Thyroid gland (tissue), 4 donors: ENCODE measurements around the gene VAPA. TPM values are rescaled to one million over a fixed set of nuclear protein-coding genes. Genes with fewer than 3 reads are reported as not detected.

Experiments used
- DNase-seq, 2 donors: peaks; one replicate each; pipeline ENCODE4 v3.0.0-alpha.2; 2019
- H3K27ac ChIP-seq, 3 donors: fragments of 200-600 bp; sonication (generic); 1 replicate in 2 of 3; 2 replicates in 1 of 3; pipeline ENCODE4 v1.5.1; 2016 to 2019; ENCODE audit warnings: mild to moderate bottlenecking in 1 of 3, moderate library complexity in 1 of 3
- H3K27me3 ChIP-seq: fragments of 200-600 bp; sonication (generic); one replicate; pipeline ENCODE4 v1.5.1; 2019
- H3K36me3 ChIP-seq, 2 donors: fragments of 200-600 bp; sonication (generic); one replicate each; pipeline ENCODE4 v1.5.1; 2016 to 2019
- H3K4me1 ChIP-seq, 2 donors: fragments of 200-600 bp; sonication (generic); one replicate each; pipeline ENCODE4 v1.5.1; 2017 to 2019
- H3K4me3 ChIP-seq, 3 donors: fragments of 200-600 bp; sonication (generic); replicated peaks in 1 of 3; 1 replicate in 2 of 3; 2 replicates in 1 of 3; pipeline ENCODE4 v1.5.1; 2016; ENCODE audit warnings: mild to moderate bottlenecking in 1 of 3
- H3K9me3 ChIP-seq: fragments of 200-600 bp; sonication (generic); one replicate; pipeline ENCODE4 v1.5.1; 2017
- POLR2A ChIP-seq, 2 donors: fragments of 450-650 bp; IDR thresholded peaks; one replicate each; pipeline ENCODE4 v1.6.1; 2017; ENCODE audit warnings: antibody characterized with exemption in 2 of 2, mild to moderate bottlenecking in 2 of 2, moderate library complexity in 1 of 2
- WGBS, 2 donors: methylation state at CpG; one replicate each; pipeline ENCODE4 v1.1.5; 2017; 5-methylcytosine and 5-hydroxymethylcytosine counted together
- intact Hi-C: fragments of 100-400 bp; cut with DNase I; formaldehyde crosslinking; loops from one replicate; pipeline ENCODE4 v1.15.1; 2023
- total RNA-seq, 4 donors: library from RNA; depleted of rRNA; stranded (reverse); fragments of >200 nt; gene quantifications; one replicate each; pipeline ENCODE4 v1.2.3, GENCODE V29; 2016
- TF ChIP-seq, protein P1 (sequence below), 6 experiments: fragments of 200-600 bp in 3 of 6; fragments of 450-650 bp in 3 of 6; sonication (generic) in 3 of 6; IDR thresholded peaks; one replicate each; pipeline ENCODE4 v1.5.1; 2016 to 2019; ENCODE audit warnings: antibody characterized with exemption in 6 of 6, mild to moderate bottlenecking in 2 of 6, inconsistent platforms in 1 of 6, moderate library complexity in 1 of 6

VAPA gene
- total RNA-seq, 4 donors from 2014 or later, result 232 to 261 (median 244) TPM

DNA sequence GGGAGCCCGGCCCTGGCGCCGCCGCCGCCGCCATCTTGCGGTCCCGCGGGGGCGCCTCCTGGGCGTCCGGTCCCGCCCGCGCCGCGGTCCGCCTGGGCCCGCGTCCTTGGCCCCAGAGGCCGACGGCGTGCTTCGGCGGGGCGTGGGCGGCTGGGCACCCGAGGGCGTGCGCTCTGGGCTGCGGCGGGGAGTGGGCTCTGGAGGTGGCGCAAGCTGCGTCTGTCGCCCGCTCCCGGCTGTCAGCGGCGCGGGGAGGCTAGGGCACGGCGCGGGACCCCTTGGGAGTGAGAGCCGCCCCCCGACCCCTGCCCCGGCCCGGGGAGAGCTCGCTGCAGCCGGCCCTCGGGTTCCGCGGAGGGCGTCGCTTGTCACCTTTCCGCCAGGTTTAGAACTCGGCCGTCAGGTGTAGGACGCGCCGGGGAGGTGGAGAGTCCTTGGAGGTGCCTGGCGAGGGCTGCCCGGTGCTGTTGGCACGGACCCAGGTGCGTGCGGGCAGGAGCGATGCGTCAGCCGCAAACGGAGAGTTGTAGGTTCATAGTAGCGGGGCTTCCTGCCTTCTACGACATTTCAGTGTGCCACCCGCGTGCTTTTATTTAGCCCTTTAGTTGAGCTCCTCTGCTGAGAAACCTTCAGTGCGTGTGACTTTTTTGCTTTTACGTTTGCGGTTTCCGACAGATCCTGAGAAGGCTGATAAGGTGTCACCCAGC, 921 bp downstream of the VAPA start:
- TF ChIP-seq, protein P1, sequence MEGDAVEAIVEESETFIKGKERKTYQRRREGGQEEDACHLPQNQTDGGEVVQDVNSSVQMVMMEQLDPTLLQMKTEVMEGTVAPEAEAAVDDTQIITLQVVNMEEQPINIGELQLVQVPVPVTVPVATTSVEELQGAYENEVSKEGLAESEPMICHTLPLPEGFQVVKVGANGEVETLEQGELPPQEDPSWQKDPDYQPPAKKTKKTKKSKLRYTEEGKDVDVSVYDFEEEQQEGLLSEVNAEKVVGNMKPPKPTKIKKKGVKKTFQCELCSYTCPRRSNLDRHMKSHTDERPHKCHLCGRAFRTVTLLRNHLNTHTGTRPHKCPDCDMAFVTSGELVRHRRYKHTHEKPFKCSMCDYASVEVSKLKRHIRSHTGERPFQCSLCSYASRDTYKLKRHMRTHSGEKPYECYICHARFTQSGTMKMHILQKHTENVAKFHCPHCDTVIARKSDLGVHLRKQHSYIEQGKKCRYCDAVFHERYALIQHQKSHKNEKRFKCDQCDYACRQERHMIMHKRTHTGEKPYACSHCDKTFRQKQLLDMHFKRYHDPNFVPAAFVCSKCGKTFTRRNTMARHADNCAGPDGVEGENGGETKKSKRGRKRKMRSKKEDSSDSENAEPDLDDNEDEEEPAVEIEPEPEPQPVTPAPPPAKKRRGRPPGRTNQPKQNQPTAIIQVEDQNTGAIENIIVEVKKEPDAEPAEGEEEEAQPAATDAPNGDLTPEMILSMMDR (IDR thresholded peaks at IDR 0.05), result no peak
- peak in 1 of 2 donors; percentile 65 for TF ChIP-seq POLR2A (IDR thresholded peaks at IDR 0.05)
- Histone ChIP-seq H3K27ac (peak overlapping the region; percentile 99 to 100 (median 99)), H3K4me1 (peaks cover 35 to 40% of the 10 kb centered on the region in 2 donors), H3K4me3 (peak overlapping the region; percentile 59 to 86 (median 63)), H3K36me3 (no peaks in the 10 kb centered on the region), H3K9me3 (no peaks in the 10 kb centered on the region), H3K27me3 (no peaks in the 10 kb centered on the region)
- peak; percentile 81 to 83 for DNase-seq
- whole genome bisulfite sequencing, 2 donors, result 0 to 1% methylated on average over 8 to 19 of the region's 77 CpGs
- intact Hi-C loops, result no loop called here

DNA sequence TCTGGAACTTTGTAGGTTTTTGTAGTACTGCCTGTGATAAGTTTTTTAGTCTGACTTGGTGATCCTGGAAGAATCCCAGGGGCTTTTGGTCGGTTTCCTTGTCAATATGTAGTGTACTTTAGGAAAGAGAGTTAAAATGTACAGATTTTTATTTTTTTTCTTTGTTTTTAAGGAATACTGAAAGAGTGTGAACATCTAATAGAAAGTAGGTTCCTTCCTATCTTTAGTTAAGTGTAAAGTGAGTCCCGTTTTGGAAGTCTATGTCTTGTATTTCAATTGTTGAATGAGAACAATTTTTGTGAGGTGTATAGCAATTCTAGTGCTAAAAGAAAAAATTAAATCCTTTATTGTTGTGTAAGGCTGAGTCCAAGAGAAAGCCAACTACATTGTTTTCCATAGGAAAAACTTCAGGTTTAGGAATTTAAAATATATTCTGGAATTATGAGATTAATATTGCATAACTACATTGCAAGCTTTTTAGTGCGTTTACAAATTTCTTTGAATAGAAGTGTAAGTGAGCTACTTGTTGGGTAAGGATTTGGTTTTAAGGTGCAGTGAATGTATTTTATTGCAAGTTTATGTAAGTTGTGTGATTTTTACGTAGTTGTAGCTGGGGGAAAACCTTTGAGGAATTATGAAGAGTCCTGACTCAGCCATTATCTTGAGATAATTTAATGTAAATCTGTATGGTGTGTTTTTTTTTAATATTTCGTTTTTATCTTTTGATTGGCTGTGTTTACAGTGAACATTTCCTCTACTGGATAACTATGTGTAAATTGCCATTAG, 1.7 kb downstream of the VAPA start:
- peak overlapping the region; percentile 59 to 86 (median 63) for H3K4me3 ChIP-seq
- no peak for TF ChIP-seq POLR2A (IDR thresholded peaks at IDR 0.05)
- TF ChIP-seq, protein P1 (IDR thresholded peaks at IDR 0.05), result no peak
- no peaks in the 10 kb centered on the region for H3K36me3 ChIP-seq
- no peaks in the 10 kb centered on the region for H3K27me3 ChIP-seq
- peak overlapping the region; percentile 99 to 100 (median 99) for H3K27ac ChIP-seq
- H3K4me1 ChIP-seq, result peaks cover 40 to 48% of the 10 kb centered on the region in 2 donors
- no peak for DNase-seq
- intact Hi-C loops, result no loop called here
- no peaks in the 10 kb centered on the region for H3K9me3 ChIP-seq
- WGBS, 2 donors, result 15 to 21% methylated on average over 5 of the region's 5 CpGs

DNA sequence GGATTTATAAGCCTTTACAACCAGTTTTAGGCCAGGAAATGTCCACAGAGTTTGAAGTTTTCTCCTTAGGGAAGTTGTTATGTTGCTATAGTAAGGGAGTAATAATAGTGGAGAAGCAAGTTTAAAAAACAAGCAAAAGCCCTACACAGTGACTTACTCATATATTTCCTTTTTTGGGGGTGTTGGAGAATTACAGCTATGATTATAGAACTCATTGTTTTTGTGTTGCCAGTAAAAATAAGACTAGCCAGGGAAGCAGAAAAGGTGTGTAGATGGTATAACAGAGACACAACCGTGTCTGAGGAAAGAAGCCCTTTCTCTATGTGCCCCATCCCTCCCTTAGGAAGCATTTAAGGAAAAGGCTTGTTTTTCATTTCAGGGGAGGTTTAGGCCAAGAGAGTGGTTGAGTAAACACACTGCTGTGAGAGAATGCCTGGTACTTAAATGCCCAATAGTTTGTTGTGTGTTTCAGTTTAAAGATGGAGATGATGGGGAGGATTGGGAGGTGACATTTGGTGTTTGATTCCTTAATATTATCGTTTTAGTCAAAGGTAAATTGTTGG, 2.3 kb downstream of the VAPA start:
- peaks cover 47 to 55% of the 10 kb centered on the region in 2 donors for H3K4me1 ChIP-seq
- intact Hi-C loops, result no loop called here
- H3K36me3 ChIP-seq, result no peaks in the 10 kb centered on the region
- H3K27ac ChIP-seq, result peak overlapping the region in 2 of 3 donors; percentile 99 to 100
- peak overlapping the region in 1 of 3 donors; percentile 86 for H3K4me3 ChIP-seq
- H3K27me3 ChIP-seq, result no peaks in the 10 kb centered on the region
- no peaks in the 10 kb centered on the region for H3K9me3 ChIP-seq
- 5 to 11% methylated on average over 2 of the region's 2 CpGs for WGBS, 2 donors
- DNase-seq, result no peak
- TF ChIP-seq, protein P1 (IDR thresholded peaks at IDR 0.05), result no peak
- TF ChIP-seq POLR2A (IDR thresholded peaks at IDR 0.05), result no peak

DNA sequence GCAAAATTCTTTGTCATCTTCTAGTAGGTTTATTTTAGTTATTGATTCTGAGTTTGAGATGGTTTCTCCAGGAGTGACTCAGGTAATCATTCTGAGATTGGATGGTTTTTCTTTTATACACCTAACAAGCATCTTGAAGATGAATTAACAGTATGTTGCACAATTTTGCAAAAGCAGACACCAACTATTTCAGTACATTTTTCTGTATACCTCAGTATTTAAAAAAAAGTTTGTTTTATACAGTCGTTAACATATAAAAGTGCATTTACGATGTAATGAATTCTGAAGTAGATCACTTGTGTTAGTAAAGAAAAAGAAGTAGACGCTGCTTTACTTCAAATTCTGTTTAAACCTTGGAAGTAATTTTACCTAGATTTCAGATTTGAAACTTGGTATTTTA, 3.0 kb downstream of the VAPA start:
- intact Hi-C loops, result no loop called here
- Histone ChIP-seq H3K27ac (no peak overlapping the region), H3K4me1 (peaks cover 48 to 59% of the 10 kb centered on the region in 2 donors), H3K36me3 (no peaks in the 10 kb centered on the region), H3K4me3 (no peak overlapping the region), H3K27me3 (no peaks in the 10 kb centered on the region), H3K9me3 (no peaks in the 10 kb centered on the region)
- 76% methylated on average over 3 of the region's 3 CpGs for WGBS, 2 donors
- TF ChIP-seq, protein P1 (IDR thresholded peaks at IDR 0.05), result no peak
- TF ChIP-seq POLR2A (IDR thresholded peaks at IDR 0.05), result no peak
- no peak for DNase-seq
